Measurements from ENCODE around the gene EEFSEC.

DNA sequence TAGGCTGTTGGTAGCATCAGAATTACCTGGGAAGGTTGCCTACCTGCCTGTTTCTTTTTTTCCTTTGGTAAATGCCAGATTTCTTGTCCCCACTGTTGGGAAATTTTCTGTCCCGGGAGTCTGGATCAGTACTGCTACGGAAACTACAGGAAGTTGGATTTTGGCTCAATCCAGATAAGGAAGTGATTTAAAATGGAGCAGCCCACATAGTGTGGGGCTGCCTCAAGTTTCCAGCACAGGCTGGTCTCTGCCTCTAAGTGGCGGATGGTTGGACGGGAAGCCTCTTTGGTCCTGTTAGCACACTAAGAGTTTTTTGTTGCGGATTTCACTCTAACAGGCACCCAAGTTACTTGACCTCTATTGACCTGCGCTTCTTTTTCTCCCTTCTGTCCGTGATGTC is 54.7 kb downstream of the EEFSEC start:
- TF ChIP-seq CTCF (IDR thresholded peaks at IDR 0.05) (no peak), POLR2AphosphoS5 (IDR thresholded peaks at IDR 0.05) (no peak), POLR2A (IDR thresholded peaks at IDR 0.05; ENCODE audit: low read depth) (no peak), EP300 (IDR thresholded peaks at IDR 0.05) (no peak)
